Peyer's patch (tissue), 4 donors: ENCODE results near the gene CST6. TPM values are rescaled to one million over a fixed set of nuclear protein-coding genes. Genes with fewer than 3 reads are reported as not detected.

ENCODE experiments used
- DNase-seq, 3 donors: peaks; one replicate each; pipeline ENCODE4 v3.0.0-alpha.2; 2017 to 2019
- H3K27ac ChIP-seq, 4 donors: fragments of 200-600 bp; sonication (generic); one replicate each; pipeline ENCODE4 v1.5.1; 2016 to 2019
- H3K27me3 ChIP-seq, 2 donors: fragments of 200-600 bp; sonication (generic); one replicate each; pipeline ENCODE4 v1.5.1; 2019
- H3K36me3 ChIP-seq, 3 donors: fragments of 200-600 bp; sonication (generic); one replicate each; pipeline ENCODE4 v1.5.1; 2016 to 2019
- H3K4me1 ChIP-seq, 4 donors: fragments of 200-600 bp; sonication (generic); one replicate each; pipeline ENCODE4 v1.5.1; 2016 to 2019
- H3K4me3 ChIP-seq, 4 donors: fragments of 200-600 bp; sonication (generic); 1 replicate in 3 of 4; 2 replicates in 1 of 4; pipeline ENCODE4 v1.5.1; 2016 to 2019; ENCODE audit warnings: mild to moderate bottlenecking in 1 of 4
- H3K9me3 ChIP-seq, 4 donors: fragments of 200-600 bp; sonication (generic); one replicate each; pipeline ENCODE4 v1.5.1; 2016 to 2019; ENCODE audit warnings: mild to moderate bottlenecking in 1 of 4
- POLR2A ChIP-seq, 2 donors: fragments of 450-650 bp; IDR thresholded peaks; one replicate each; pipeline ENCODE4 v1.5.1; 2017; ENCODE audit warnings: antibody characterized with exemption in 2 of 2, mild to moderate bottlenecking in 2 of 2, moderate library complexity in 2 of 2
- total RNA-seq, 4 donors: library from RNA; depleted of rRNA; stranded (reverse); fragments of >200 nt; gene quantifications; one replicate each; pipeline ENCODE4 v1.1.0, GENCODE V29; 2016
- TF ChIP-seq, protein P1 (sequence below), 6 experiments: fragments of 450-650 bp in 4 of 6; fragments of 200-600 bp in 2 of 6; sonication (generic) in 1 of 6; IDR thresholded peaks; one replicate each; pipeline ENCODE4 v1.5.1; 2017 to 2019; ENCODE audit warnings: antibody characterized with exemption in 6 of 6, mild to moderate bottlenecking in 3 of 6, moderate library complexity in 1 of 6

CST6 gene
- total RNA-seq, 4 donors from 2014 or later, result not detected

DNA sequence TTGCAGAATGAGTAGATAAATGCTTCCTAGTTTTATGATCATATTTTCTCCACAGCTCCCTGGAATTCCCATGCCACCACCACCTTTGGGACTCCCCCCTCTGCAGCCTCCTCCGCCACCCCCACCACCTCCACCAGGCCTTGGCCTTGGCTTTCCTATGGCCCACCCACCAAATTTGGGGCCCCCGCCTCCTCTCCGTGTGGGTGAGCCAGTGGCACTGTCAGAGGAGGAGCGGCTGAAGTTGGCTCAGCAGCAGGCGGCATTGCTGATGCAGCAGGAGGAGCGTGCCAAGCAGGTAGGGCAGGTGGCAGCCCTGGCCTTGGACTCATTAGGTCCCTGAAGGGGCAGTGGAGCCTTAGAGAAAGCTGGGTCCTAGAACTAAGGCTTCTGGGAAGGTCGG lies 43.2 kb downstream of the CST6 start:
- H3K27ac ChIP-seq, result no peak overlapping the region
- peaks cover 0 to 63% (median 0%) of the 10 kb centered on the region in 3 donors for H3K36me3 ChIP-seq
- no peak overlapping the region for H3K4me3 ChIP-seq
- no peaks in the 10 kb centered on the region for H3K9me3 ChIP-seq
- H3K27me3 ChIP-seq, result no peaks in the 10 kb centered on the region
- DNase-seq, result no peak
- H3K4me1 ChIP-seq, result peaks cover 0 to 24% (median 9%) of the 10 kb centered on the region in 4 donors
- no peak for TF ChIP-seq POLR2A (IDR thresholded peaks at IDR 0.05)
- TF ChIP-seq, protein P1, sequence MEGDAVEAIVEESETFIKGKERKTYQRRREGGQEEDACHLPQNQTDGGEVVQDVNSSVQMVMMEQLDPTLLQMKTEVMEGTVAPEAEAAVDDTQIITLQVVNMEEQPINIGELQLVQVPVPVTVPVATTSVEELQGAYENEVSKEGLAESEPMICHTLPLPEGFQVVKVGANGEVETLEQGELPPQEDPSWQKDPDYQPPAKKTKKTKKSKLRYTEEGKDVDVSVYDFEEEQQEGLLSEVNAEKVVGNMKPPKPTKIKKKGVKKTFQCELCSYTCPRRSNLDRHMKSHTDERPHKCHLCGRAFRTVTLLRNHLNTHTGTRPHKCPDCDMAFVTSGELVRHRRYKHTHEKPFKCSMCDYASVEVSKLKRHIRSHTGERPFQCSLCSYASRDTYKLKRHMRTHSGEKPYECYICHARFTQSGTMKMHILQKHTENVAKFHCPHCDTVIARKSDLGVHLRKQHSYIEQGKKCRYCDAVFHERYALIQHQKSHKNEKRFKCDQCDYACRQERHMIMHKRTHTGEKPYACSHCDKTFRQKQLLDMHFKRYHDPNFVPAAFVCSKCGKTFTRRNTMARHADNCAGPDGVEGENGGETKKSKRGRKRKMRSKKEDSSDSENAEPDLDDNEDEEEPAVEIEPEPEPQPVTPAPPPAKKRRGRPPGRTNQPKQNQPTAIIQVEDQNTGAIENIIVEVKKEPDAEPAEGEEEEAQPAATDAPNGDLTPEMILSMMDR (IDR thresholded peaks at IDR 0.05), result no peak

GRCh38 chr11:66056501-66056900 lies 44.7 kb downstream of the CST6 start:
- Histone ChIP-seq H3K27ac (no peak overlapping the region), H3K4me3 (no peak overlapping the region), H3K27me3 (no peaks in the 10 kb centered on the region), H3K4me1 (peaks cover 0 to 17% (median 7%) of the 10 kb centered on the region in 4 donors), H3K36me3 (peaks cover 0 to 77% (median 0%) of the 10 kb centered on the region in 3 donors), H3K9me3 (no peaks in the 10 kb centered on the region)
- no peak for DNase-seq
- no peak for TF ChIP-seq POLR2A (IDR thresholded peaks at IDR 0.05)
- TF ChIP-seq, protein P1 (IDR thresholded peaks at IDR 0.05), result no peak

DNA sequence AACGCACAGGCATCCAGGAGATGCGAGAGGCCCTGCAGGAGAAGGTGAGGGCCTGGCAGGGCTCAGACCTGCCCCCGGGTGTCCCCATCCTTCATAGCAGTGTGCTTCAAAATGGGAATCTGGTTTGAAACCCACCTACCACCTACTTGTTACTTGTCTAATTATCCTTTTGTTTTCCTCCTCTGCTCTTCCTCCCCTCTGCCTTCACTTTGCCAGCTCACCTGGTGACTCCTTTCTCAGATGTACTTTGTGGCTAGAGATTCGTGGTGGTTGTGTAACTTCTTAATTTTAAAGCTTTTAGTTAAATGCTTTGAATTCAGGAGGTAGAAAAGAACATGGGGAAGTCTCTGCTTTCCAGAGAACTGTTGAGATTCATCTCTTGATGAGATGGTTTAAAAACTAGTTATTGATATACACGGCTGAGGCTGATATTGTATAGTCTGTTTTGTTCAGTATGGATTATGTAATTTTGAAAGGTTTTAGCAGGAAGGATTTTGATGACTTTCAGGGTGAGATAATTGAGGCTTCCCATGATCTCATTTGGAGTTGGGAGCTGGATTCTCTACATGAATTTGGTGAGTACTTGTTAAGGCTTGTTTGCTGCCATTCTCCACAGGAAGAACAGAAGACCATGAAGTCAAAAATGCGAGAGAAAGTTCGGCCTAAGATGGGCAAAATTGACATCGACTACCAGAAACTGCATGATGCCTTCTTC lies 48.3 kb downstream of the CST6 start:
- no peak for DNase-seq
- Histone ChIP-seq H3K4me1 (no peaks in the 10 kb centered on the region), H3K27me3 (no peaks in the 10 kb centered on the region), H3K4me3 (no peak overlapping the region), H3K9me3 (no peaks in the 10 kb centered on the region), H3K27ac (no peak overlapping the region), H3K36me3 (peaks cover 0 to 100% (median 0%) of the 10 kb centered on the region in 3 donors)
- TF ChIP-seq, protein P1 (IDR thresholded peaks at IDR 0.05), result no peak

DNA sequence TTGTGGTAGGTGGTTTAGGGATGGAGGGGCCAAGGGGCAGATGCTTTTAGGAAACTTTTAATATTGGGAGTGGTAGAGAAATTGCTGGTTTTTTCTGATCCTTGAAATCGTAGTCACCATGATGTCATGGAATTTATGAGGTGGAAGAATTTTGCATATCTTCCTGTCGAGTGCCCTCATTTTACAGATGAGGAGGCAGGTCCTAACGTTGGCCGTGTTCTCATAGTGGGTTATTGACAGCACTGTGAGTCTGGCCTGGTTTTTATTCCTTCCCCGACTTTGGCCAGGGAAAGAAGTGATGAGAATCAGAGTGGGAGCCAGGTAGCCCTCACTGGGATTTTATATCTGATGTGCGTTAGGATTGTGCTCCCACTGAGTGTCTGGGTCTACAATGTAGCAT lies 49.5 kb downstream of the CST6 start:
- Histone ChIP-seq H3K4me1 (no peaks in the 10 kb centered on the region), H3K27me3 (no peaks in the 10 kb centered on the region), H3K36me3 (peaks cover 0 to 100% (median 0%) of the 10 kb centered on the region in 3 donors), H3K4me3 (no peak overlapping the region), H3K27ac (no peak overlapping the region), H3K9me3 (no peaks in the 10 kb centered on the region)
- TF ChIP-seq, protein P1 (IDR thresholded peaks at IDR 0.05), result no peak
- TF ChIP-seq POLR2A (IDR thresholded peaks at IDR 0.05), result no peak
- no peak for DNase-seq

DNA sequence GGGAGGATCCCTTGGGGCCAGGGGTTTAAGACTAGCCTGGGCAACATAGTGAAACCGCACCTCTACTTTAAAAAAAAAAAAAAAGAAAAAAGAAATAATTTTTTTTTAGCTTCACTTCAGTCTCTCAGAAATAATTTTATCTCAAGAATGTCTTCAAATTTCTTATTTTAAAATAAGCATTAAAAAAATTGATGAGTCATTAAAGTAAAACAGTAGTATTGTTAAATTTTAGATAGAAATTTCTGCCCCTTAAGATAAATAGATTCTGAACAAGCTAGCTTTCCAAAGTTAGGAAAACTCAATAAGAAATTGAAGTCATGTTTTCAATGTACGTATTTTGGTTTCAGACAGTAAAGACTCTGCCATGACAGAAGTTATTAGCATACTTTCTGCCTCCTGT lies 50.6 kb downstream of the CST6 start:
- no peak overlapping the region for H3K27ac ChIP-seq
- H3K9me3 ChIP-seq, result no peaks in the 10 kb centered on the region
- TF ChIP-seq, protein P1 (IDR thresholded peaks at IDR 0.05), result no peak
- no peak for TF ChIP-seq POLR2A (IDR thresholded peaks at IDR 0.05)
- DNase-seq, result no peak
- H3K36me3 ChIP-seq, result peaks cover 0 to 100% (median 0%) of the 10 kb centered on the region in 3 donors
- H3K4me1 ChIP-seq, result peaks cover 0 to under 1% (median 0%) of the 10 kb centered on the region in 4 donors
- no peaks in the 10 kb centered on the region for H3K27me3 ChIP-seq
- no peak overlapping the region for H3K4me3 ChIP-seq

Other genes with a start within 250 kb of the CST6 start
- gene AP5B1, start 231.0 kb upstream of the CST6 start, total RNA-seq, result 10 to 100 TPM; 14.9 to 35.8 (median 35.0) TPM
- gene OVOL1, start 224.9 kb upstream of the CST6 start, total RNA-seq, result 10 to 100 TPM; 14.9 to 33.2 (median 29.8) TPM
- gene SNX32, start 178.0 kb upstream of the CST6 start, total RNA-seq, result 1 to 10 TPM in 3 of 4 donors, not detected in 1; 1.7 to 6.7 (median 6.4) TPM
- gene CFL1, start 153.8 kb upstream of the CST6 start, total RNA-seq, result 1,000 to 10,000 TPM in 3 of 4 donors, 100 to 1,000 TPM in 1; 961 to 2,313 (median 1,456) TPM
- gene MUS81, start 151.6 kb upstream of the CST6 start, total RNA-seq, result 100 to 1,000 TPM in 1 of 4 donors, 10 to 100 TPM in 3; 68.3 to 101 (median 78.9) TPM
- 10 to 100 TPM in 3 of 4 donors, 1 to 10 TPM in 1; 4.4 to 75.1 (median 12.1) TPM for gene EFEMP2, start 139.2 kb upstream of the CST6 start, total RNA-seq
- 1 to 10 TPM in 2 of 4 donors, not detected in 2; 1.3 to 1.9 TPM for gene CTSW, start 132.2 kb upstream of the CST6 start, total RNA-seq
- 100 to 1,000 TPM; 100 to 173 (median 122) TPM for gene FIBP, start 123.5 kb upstream of the CST6 start, total RNA-seq
- gene CCDC85B, start 121.3 kb upstream of the CST6 start, total RNA-seq, result 10 to 100 TPM in 1 of 4 donors, 1 to 10 TPM in 3; 3.5 to 12.4 (median 7.4) TPM
- gene FOSL1, start 111.6 kb upstream of the CST6 start, total RNA-seq, result 1 to 10 TPM in 3 of 4 donors, not detected in 1; 1.5 to 7.4 (median 1.7) TPM
- gene C11orf68, start 92.9 kb upstream of the CST6 start, total RNA-seq, result 10 to 100 TPM in 2 of 4 donors, 1 to 10 TPM in 2; 8.3 to 20.6 (median 12.1) TPM
- gene DRAP1, start 92.6 kb upstream of the CST6 start, total RNA-seq, result 100 to 1,000 TPM in 1 of 4 donors, 10 to 100 TPM in 3; 32.6 to 112 (median 57.5) TPM
- not detected for gene TSGA10IP, start 66.5 kb upstream of the CST6 start, total RNA-seq
- gene SART1, start 50.3 kb upstream of the CST6 start, total RNA-seq, result 10 to 100 TPM; 14.4 to 61.9 (median 26.4) TPM
- 10 to 100 TPM; 15.1 to 66.0 (median 23.7) TPM for gene EIF1AD, start 9.9 kb upstream of the CST6 start, total RNA-seq
- gene BANF1, start 9.5 kb upstream of the CST6 start, total RNA-seq, result 10 to 100 TPM; 25.4 to 42.4 (median 27.7) TPM
- gene CATSPER1, start 14.5 kb downstream of the CST6 start, total RNA-seq, result not detected
- not detected for gene GAL3ST3, start 37.2 kb downstream of the CST6 start, total RNA-seq
- 100 to 1,000 TPM; 127 to 340 (median 171) TPM for gene SF3B2, start 40.4 kb downstream of the CST6 start, total RNA-seq
- gene PACS1, start 58.3 kb downstream of the CST6 start, total RNA-seq, result 10 to 100 TPM; 10.3 to 52.0 (median 22.3) TPM
- 10 to 100 TPM in 3 of 4 donors, 1 to 10 TPM in 1; 8.3 to 28.0 (median 13.2) TPM for gene KLC2, start 245.7 kb downstream of the CST6 start, total RNA-seq